M059J (cell line): ENCODE results near the gene CTCF. TPM values are rescaled to one million over a fixed set of nuclear protein-coding genes. Genes with fewer than 3 reads are reported as not detected.

Source experiments
- DNase-seq: peaks from one replicate; pipeline ENCODE4 v3.0.0-alpha.2; 2012; ENCODE audit warnings: low read depth
- total RNA-seq: library from RNA; depleted of rRNA; stranded (reverse); fragments of >200 nt; shearing (Covaris generic); gene quantifications from 2 replicates; pipeline ENCODE4 v1.2.3, GENCODE V29; 2014

Gene CTCF
- total RNA-seq, 1 experiment from 2014 or later: 38.8 TPM

- DNase-seq: no peak
Measured at GRCh38 chr16:67534431-67534830, 27.9 kb upstream of the CTCF start.

GRCh38 chr16:67535201-67535600 is 27.1 kb upstream of the CTCF start:
- no peak for DNase-seq

- peak; percentile 47 for DNase-seq
Measured at GRCh38 chr16:67537270-67537635, 25.1 kb upstream of the CTCF start.

- no peak for DNase-seq
Measured at GRCh38 chr16:67537636-67538591, 24.4 kb upstream of the CTCF start.

GRCh38 chr16:67538666-67539101 is 23.6 kb upstream of the CTCF start:
- DNase-seq: peak; percentile 68

- no peak for DNase-seq
Measured at GRCh38 chr16:67539271-67539670, 23.1 kb upstream of the CTCF start.

- no peak for DNase-seq
Measured at GRCh38 chr16:67539691-67540635, 22.4 kb upstream of the CTCF start.

- DNase-seq: no peak
Measured at GRCh38 chr16:67540756-67541155, 21.6 kb upstream of the CTCF start.

- peak; percentile 40 for DNase-seq
Measured at GRCh38 chr16:67541391-67542263, 20.7 kb upstream of the CTCF start.

GRCh38 chr16:67542464-67542863 is 19.9 kb upstream of the CTCF start:
- DNase-seq: peak; percentile 62

GRCh38 chr16:67543036-67543435 is 19.3 kb upstream of the CTCF start:
- no peak for DNase-seq

- no peak for DNase-seq
Measured at GRCh38 chr16:67543582-67543981, 18.7 kb upstream of the CTCF start.

- DNase-seq: no peak
Measured at GRCh38 chr16:67544329-67544841, 17.9 kb upstream of the CTCF start.

GRCh38 chr16:67544844-67545664 is 17.3 kb upstream of the CTCF start:
- DNase-seq: no peak

- DNase-seq: no peak
Measured at GRCh38 chr16:67545665-67546024, 16.7 kb upstream of the CTCF start.

GRCh38 chr16:67546091-67546501 is 16.2 kb upstream of the CTCF start:
- no peak for DNase-seq

GRCh38 chr16:67546761-67547422 is 15.4 kb upstream of the CTCF start:
- peak; percentile 65 for DNase-seq

- DNase-seq: no peak
Measured at GRCh38 chr16:67547423-67548264, 14.7 kb upstream of the CTCF start.
